Right lobe of liver (tissue), 4 donors: ENCODE measurements around the gene NYAP2.

Source experiments
- CTCF ChIP-seq, 4 donors: fragments of 200-600 bp in 3 of 4; fragments of 450-650 bp in 1 of 4; IDR thresholded peaks; one replicate each; pipeline versions ENCODE4 v1.5.1 to v1.8.0; 2016 to 2022; ENCODE audit warnings: antibody characterized with exemption in 4 of 4, mild to moderate bottlenecking in 2 of 4
- POLR2A ChIP-seq: fragments of 450-650 bp; IDR thresholded peaks from one replicate; pipeline ENCODE4 v1.6.1; 2017; ENCODE audit warnings: antibody characterized with exemption, mild to moderate bottlenecking
- donor health status: DM: no; HTN: no; CAD: no.
- donor health status: DM: no; HTN: no; CAD: no.
- donor health status: DM: no; HTN: yes; CAD: no.

DNA sequence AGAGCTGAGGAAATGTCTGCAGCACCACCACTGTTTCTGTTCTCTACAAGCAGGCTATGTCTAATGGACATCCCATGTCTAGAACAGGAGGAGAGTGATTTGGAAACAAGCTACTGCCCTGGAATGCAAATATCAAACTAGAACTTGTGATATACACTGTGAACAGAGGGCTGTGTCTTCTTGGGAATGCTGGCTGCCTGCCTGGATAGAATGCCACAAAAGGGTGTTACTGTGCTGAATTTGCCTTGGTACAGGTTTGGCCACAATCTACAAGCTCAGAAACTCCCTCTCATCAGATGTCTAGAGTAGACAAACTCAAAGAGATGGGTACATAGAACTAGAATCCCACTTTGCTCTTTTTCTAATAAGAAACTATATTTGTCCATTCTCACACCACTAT lies 170.5 kb downstream of the NYAP2 start:
- TF ChIP-seq CTCF (IDR thresholded peaks at IDR 0.05) (no peak), POLR2A (no peak)
